Activated B cell treated with CpG ODN at 0.5 μM for 24 hours (primary cell): Measurements from ENCODE around the gene AQR. TPM values are rescaled to one million over a fixed set of nuclear protein-coding genes. Genes with fewer than 3 reads are reported as not detected.
"Not testable (repeated sequence)": the region's sequence is repeated elsewhere in the genome, so short reads cannot be mapped to it uniquely, and the experiment has no call there.

Experiments
- ATAC-seq: fragments of 200-7000 bp; cut with Tn5 transposase; one replicate; pipeline ENCODE4 v1.10.0; 2021; ENCODE audit warnings: low read depth, mild to moderate bottlenecking, moderate library complexity
- CTCF ChIA-PET: fragments of 350-600 bp; sonication (Branson Sonifier 250); formaldehyde crosslinking; loops from one replicate; lab custom pipeline; 2021; ENCODE audit warnings: antibody characterized with exemption; lab: Charles Lee
- POLR2A ChIA-PET: fragments of 350-600 bp; sonication (Branson Sonifier 250); formaldehyde crosslinking; loops from one replicate; lab custom pipeline; 2021; ENCODE audit warnings: antibody characterized with exemption; lab: Charles Lee
- DNase-seq: peaks from one replicate; pipeline ENCODE4 v3.0.0; 2022
- H3K27ac Mint-ChIP-seq: one replicate; pipeline ENCODE4 v1.8.0; 2020; ENCODE audit warnings: mixed read lengths
- H3K27me3 Mint-ChIP-seq: one replicate; pipeline ENCODE4 v1.8.0; 2021; ENCODE audit warnings: mixed read lengths
- H3K36me3 Mint-ChIP-seq: one replicate; pipeline ENCODE4 v1.8.0; 2021; ENCODE audit warnings: low read depth, mixed read lengths
- H3K4me1 Mint-ChIP-seq: one replicate; pipeline ENCODE4 v1.8.0; 2021; ENCODE audit warnings: mixed read lengths
- H3K4me3 Mint-ChIP-seq: one replicate; pipeline ENCODE4 v1.8.0; 2020; ENCODE audit warnings: mild to moderate bottlenecking, mixed read lengths
- H3K9me3 Mint-ChIP-seq: one replicate; pipeline ENCODE4 v1.8.0; 2020; ENCODE audit warnings: mixed read lengths
- CTCF ChIP-seq: fragments of 200-600 bp; IDR thresholded peaks from one replicate; pipeline ENCODE4 v1.8.0; 2022; ENCODE audit warnings: antibody characterized with exemption, mild to moderate bottlenecking
- intact Hi-C: fragments of 100-400 bp; cut with micrococcal nuclease; formaldehyde crosslinking; loops from one replicate; pipeline ENCODE4 v1.15.1; 2024
- total RNA-seq: library from RNA; stranded (reverse); gene quantifications from 2 replicates; pipeline ENCODE4 v1.2.3, GENCODE V29; 2022

The AQR gene
- total RNA-seq, 1 donor from 2014 or later: 48.6 TPM

- ChIA-PET CTCF (interaction anchor here (4.8 kb wide), 1 partner anchor 17 kb away, joined by 31 read pairs; the partner anchor contains the start of gene AQR), POLR2A (interaction anchor here (0.5 to 6.2 kb wide), 2 partner anchors 16 to 781 kb away, joined by 5 to 176 read pairs; partner anchors contain the start of gene AQR)
- peaks cover 37% of the 10 kb centered on the region for H3K4me1 Mint-ChIP-seq
- no peak for TF ChIP-seq CTCF
- H3K36me3 Mint-ChIP-seq: peaks cover 47% of the 10 kb centered on the region
- no peaks in the 10 kb centered on the region for H3K27me3 Mint-ChIP-seq
- no peak for DNase-seq
- peak overlapping the region; percentile 98 for H3K27ac Mint-ChIP-seq
- peak overlapping the region; percentile 98 for H3K4me3 Mint-ChIP-seq
- no peaks in the 10 kb centered on the region for H3K9me3 Mint-ChIP-seq
- intact Hi-C loops: loop anchor here (5.0 to 10.0 kb wide), 3 partner anchors 404 to 779 kb away; partner anchors contain the start of genes GOLGA8B and LPCAT4
- no peak for ATAC-seq
These were observed 16.8 kb upstream of the AQR start for GRCh38 chr15:34986326-34986725.

- H3K27ac Mint-ChIP-seq: no peak overlapping the region
- no peak for TF ChIP-seq CTCF
- ChIA-PET CTCF (interaction anchor here (0.7 kb wide), 1 partner anchor 14 kb away, joined by 3 read pairs; no protein-coding TSS in a partner anchor), POLR2A (interaction anchor here (0.7 to 6.2 kb wide), 3 partner anchors 15 to 561 kb away, joined by 4 to 176 read pairs (median 7); partner anchors contain the start of genes AQR and DPH6)
- peaks cover 50% of the 10 kb centered on the region for H3K36me3 Mint-ChIP-seq
- no peaks in the 10 kb centered on the region for H3K27me3 Mint-ChIP-seq
- peaks cover 37% of the 10 kb centered on the region for H3K4me1 Mint-ChIP-seq
- no peak for ATAC-seq
- H3K9me3 Mint-ChIP-seq: no peaks in the 10 kb centered on the region
- no peak overlapping the region for H3K4me3 Mint-ChIP-seq
- intact Hi-C loops: loop anchor here (5.0 to 10.0 kb wide), 3 partner anchors 403 to 778 kb away; partner anchors contain the start of genes GOLGA8B and LPCAT4
- DNase-seq: no peak
These were observed 15.5 kb upstream of the AQR start for GRCh38 chr15:34984889-34985630.

- peaks cover 7% of the 10 kb centered on the region for H3K4me1 Mint-ChIP-seq
- peaks cover 20% of the 10 kb centered on the region for H3K36me3 Mint-ChIP-seq
- POLR2A ChIA-PET: interaction anchor here (1.7 kb wide), 1 partner anchor 11 kb away, joined by 7 read pairs; the partner anchor contains the start of gene ZNF770
- no peak for TF ChIP-seq CTCF
- intact Hi-C loops: no loop called here
- no peaks in the 10 kb centered on the region for H3K9me3 Mint-ChIP-seq
- H3K27ac Mint-ChIP-seq: peak overlapping the region; percentile 22
- H3K27me3 Mint-ChIP-seq: no peaks in the 10 kb centered on the region
- H3K4me3 Mint-ChIP-seq: no peak overlapping the region
- no peak for ATAC-seq
- no peak for DNase-seq
- CTCF ChIA-PET: interaction anchor here (1.3 kb wide), 1 partner anchor 11 kb away, joined by 5 read pairs; the partner anchor contains the start of gene ZNF770
These were observed 7.2 kb upstream of the AQR start for GRCh38 chr15:34976743-34977142.

GRCh38 chr15:34976073-34976472, 6.5 kb upstream of the AQR start:
- Mint-ChIP-seq H3K27ac (peak overlapping the region; percentile 43), H3K4me3 (no peak overlapping the region), H3K9me3 (no peaks in the 10 kb centered on the region), H3K27me3 (no peaks in the 10 kb centered on the region), H3K36me3 (peaks cover 13% of the 10 kb centered on the region), H3K4me1 (peaks cover 7% of the 10 kb centered on the region)
- DNase-seq (no peak), ATAC-seq (no peak)
- CTCF ChIA-PET: interaction anchor here (1.3 kb wide), 1 partner anchor 12 kb away, joined by 5 read pairs; the partner anchor contains the start of gene ZNF770
- POLR2A ChIA-PET: interaction anchor here (1.7 kb wide), 1 partner anchor 12 kb away, joined by 7 read pairs; the partner anchor contains the start of gene ZNF770
- intact Hi-C loops: no loop called here
- no peak for TF ChIP-seq CTCF

- DNase-seq: no peak
- intact Hi-C loops: no loop called here
- Mint-ChIP-seq H3K4me3 (no peak overlapping the region), H3K36me3 (peaks cover 19% of the 10 kb centered on the region), H3K4me1 (peaks cover 20% of the 10 kb centered on the region), H3K27me3 (no peaks in the 10 kb centered on the region), H3K27ac (no peak overlapping the region), H3K9me3 (no peaks in the 10 kb centered on the region)
- CTCF ChIA-PET: no interaction called here
- POLR2A ChIA-PET: interaction anchor here (2.5 kb wide), 1 partner anchor 15 kb away, joined by 16 read pairs; the partner anchor contains the start of gene ZNF770
- TF ChIP-seq CTCF: no peak
- ATAC-seq: no peak
These were observed 4.0 kb upstream of the AQR start for GRCh38 chr15:34973512-34973911.

- intact Hi-C loops, ATAC-seq, DNase-seq, H3K27me3 Mint-ChIP-seq, H3K9me3 Mint-ChIP-seq: not testable (repeated sequence)
- POLR2A ChIA-PET: interaction anchor here (0.6 to 3.2 kb wide), 7 partner anchors 17 to 940 kb away, joined by 3 to 176 read pairs (median 4); partner anchors contain the start of genes EMC4, LPCAT4, NOP10 and ZNF770
- CTCF ChIA-PET: interaction anchor here (0.6 to 1.9 kb wide), 3 partner anchors 15 to 387 kb away, joined by 3 to 31 read pairs (median 3); partner anchors contain the start of genes GOLGA8B and ZNF770
- H3K4me1 Mint-ChIP-seq: peaks cover 35% of the 10 kb centered on the region
- H3K36me3 Mint-ChIP-seq: peaks cover 24% of the 10 kb centered on the region
- H3K4me3 Mint-ChIP-seq: peak overlapping the region; percentile 98
- peak overlapping the region; percentile 93 for H3K27ac Mint-ChIP-seq
These were observed 629 bp upstream of the AQR start for GRCh38 chr15:34970098-34970643.
